CD14-positive monocyte (primary cell): Measurements from ENCODE around the gene GADD45GIP1. TPM values are rescaled to one million over a fixed set of nuclear protein-coding genes. Genes with fewer than 3 reads are reported as not detected.
A peak's percentile ranks its signal among the peaks of the same experiment; 100 is the strongest.

ENCODE experiments used
- DNase-seq, 3 donors: peaks; one replicate each; pipeline ENCODE4 v3.0.0-alpha.2; 2011 to 2022
- H2AFZ ChIP-seq: 2 replicates; pipeline ENCODE4 v1.6.0; 2012; ENCODE audit warnings: mild to moderate bottlenecking, low read depth, low read length, inconsistent platforms; ENCODE audit not compliant: insufficient read depth, poor library complexity, severe bottlenecking
- H3K27ac ChIP-seq, 2 donors: 1 replicate in 1 of 2; 2 replicates in 1 of 2; pipeline ENCODE4 v1.5.1; 2012 to 2013; ENCODE audit warnings: low read length in 2 of 2, control low read depth in 1 of 2, inconsistent platforms in 1 of 2, low read depth in 1 of 2, mild to moderate bottlenecking in 1 of 2
- H3K27me3 ChIP-seq, 2 donors: one replicate each; pipeline versions ENCODE4 v1.6.0 to v1.6.1; 2011 to 2013; ENCODE audit warnings: low read length in 2 of 2; ENCODE audit not compliant: control insufficient read depth in 2 of 2, insufficient read depth in 2 of 2
- H3K36me3 ChIP-seq, 2 donors: replicated peaks in 1 of 2; 1 replicate in 1 of 2; 2 replicates in 1 of 2; pipeline versions ENCODE4 v1.5.1 to v1.6.1; 2012 to 2013; ENCODE audit warnings: low read length in 2 of 2, control low read depth in 1 of 2, inconsistent platforms in 1 of 2, mild to moderate bottlenecking in 1 of 2; ENCODE audit not compliant: insufficient read depth in 2 of 2, control insufficient read depth in 1 of 2
- H3K4me1 ChIP-seq, 2 donors: 1 replicate in 1 of 2; 2 replicates in 1 of 2; pipeline versions ENCODE4 v1.5.1 to v1.6.1; 2012 to 2013; ENCODE audit warnings: low read length in 2 of 2, control low read depth in 1 of 2, inconsistent platforms in 1 of 2, mild to moderate bottlenecking in 1 of 2, moderate library complexity in 1 of 2; ENCODE audit not compliant: insufficient read depth in 2 of 2, control insufficient read depth in 1 of 2
- H3K4me2 ChIP-seq: replicated peaks from 2 replicates; pipeline ENCODE3; 2012; ENCODE audit warnings: low read length, moderate library complexity, mild to moderate bottlenecking; ENCODE audit not compliant: poor library complexity, severe bottlenecking; ENCODE audit errors: extremely low read depth
- H3K4me3 ChIP-seq, 3 experiments: fragments of 200-600 bp in 1 of 3; sonication (generic) in 1 of 3; replicated peaks in 1 of 3; 1 replicate in 2 of 3; 2 replicates in 1 of 3; pipeline ENCODE4 v1.5.1; 2011 to 2013; ENCODE audit warnings: low read length in 3 of 3, mild to moderate bottlenecking in 3 of 3, control low read depth in 2 of 3, low read depth in 2 of 3, inconsistent platforms in 1 of 3, moderate library complexity in 1 of 3
- H3K79me2 ChIP-seq: 2 replicates; pipeline ENCODE4 v1.6.0; 2012; ENCODE audit warnings: mild to moderate bottlenecking, control low read depth, inconsistent platforms, low read length, moderate library complexity; ENCODE audit not compliant: insufficient read depth
- H3K9ac ChIP-seq: 2 replicates; pipeline ENCODE4 v1.6.0; 2017; ENCODE audit warnings: low read length, mild to moderate bottlenecking; ENCODE audit not compliant: insufficient read depth, poor library complexity, severe bottlenecking
- H3K9me3 ChIP-seq, 2 donors: replicated peaks in 1 of 2; 1 replicate in 1 of 2; 2 replicates in 1 of 2; pipeline versions ENCODE4 v1.5.1 to v1.6.1; 2012 to 2013; ENCODE audit warnings: low read length in 2 of 2, control low read depth in 1 of 2; ENCODE audit not compliant: control insufficient read depth in 1 of 2, insufficient read depth in 1 of 2
- H4K20me1 ChIP-seq: 2 replicates; pipeline ENCODE4 v1.6.0; 2012; ENCODE audit warnings: mild to moderate bottlenecking, low read length, control low read depth, moderate library complexity; ENCODE audit not compliant: insufficient read depth
- H3K27ac Mint-ChIP-seq, 7 donors: one replicate each; pipeline ENCODE4 v1.8.0; 2020; ENCODE audit warnings: mild to moderate bottlenecking in 7 of 7, mixed read lengths in 7 of 7, moderate library complexity in 6 of 7, inconsistent platforms in 2 of 7
- H3K27me3 Mint-ChIP-seq, 3 donors: one replicate each; pipeline ENCODE4 v1.8.0; 2021 to 2022; ENCODE audit warnings: low read depth in 3 of 3, mild to moderate bottlenecking in 3 of 3, mixed read lengths in 3 of 3, moderate library complexity in 3 of 3, inconsistent platforms in 1 of 3
- H3K36me3 Mint-ChIP-seq, 2 donors: one replicate each; pipeline ENCODE4 v1.8.0; 2020; ENCODE audit warnings: mixed read lengths in 2 of 2, inconsistent platforms in 1 of 2, mild to moderate bottlenecking in 1 of 2
- H3K4me1 Mint-ChIP-seq: one replicate; pipeline ENCODE4 v1.8.0; 2020; ENCODE audit warnings: mild to moderate bottlenecking, mixed read lengths
- H3K4me3 Mint-ChIP-seq, 2 donors: one replicate each; pipeline ENCODE4 v1.8.0; 2020; ENCODE audit warnings: mild to moderate bottlenecking in 2 of 2, mixed read lengths in 2 of 2, moderate library complexity in 1 of 2
- H3K9me3 Mint-ChIP-seq, 7 donors: one replicate each; pipeline ENCODE4 v1.8.0; 2020 to 2022; ENCODE audit warnings: mixed read lengths in 7 of 7, mild to moderate bottlenecking in 6 of 7, moderate library complexity in 6 of 7, inconsistent platforms in 2 of 7
- CTCF ChIP-seq: fragments of 200-600 bp; IDR thresholded peaks from one replicate; pipeline ENCODE4 v1.8.0; 2022; ENCODE audit warnings: antibody characterized with exemption, mild to moderate bottlenecking
- WGBS: methylation state at CpG from one replicate; pipeline ENCODE4 v1.1.5; 2013; ENCODE audit warnings: missing lambda C conversion rate; ENCODE audit not compliant: insufficient coverage; 5-methylcytosine and 5-hydroxymethylcytosine counted together
- intact Hi-C, 2 donors: fragments of 100-400 bp; cut with micrococcal nuclease; formaldehyde crosslinking; loops; one replicate each; pipeline versions ENCODE4 v1.15.0 to v1.15.1; 2023
- polyA plus RNA-seq, 3 donors: library from polyadenylated mRNA; depleted of rRNA in 1 of 3; unstranded in 2 of 3; stranded (reverse) in 1 of 3; fragments of 300-500 nt in 2 of 3; fragments of >200 nt in 1 of 3; fragmentation: Illumina TruSeq in 2 of 3; gene quantifications; 1 replicate in 2 of 3; 2 replicates in 1 of 3; pipeline ENCODE4 v1.2.3, GENCODE V29; 2012 to 2021

Gene GADD45GIP1
- polyA plus RNA-seq, 3 donors, result 8.3 to 42.4 (median 31.6) TPM

- WGBS, result 11% methylated on average over 58 of the region's 84 CpGs
- peaks cover 10% of the 10 kb centered on the region for H4K20me1 ChIP-seq
- peaks cover 11% of the 10 kb centered on the region for H3K4me1 Mint-ChIP-seq
- no peak for TF ChIP-seq CTCF
- H3K36me3 Mint-ChIP-seq, result peaks cover 0 to 20% of the 10 kb centered on the region in 2 donors
- intact Hi-C loops, result no loop called here
- no peaks in the 10 kb centered on the region for H3K79me2 ChIP-seq
- peaks cover 0 to 6% (median 2%) of the 10 kb centered on the region in 7 donors for H3K9me3 Mint-ChIP-seq
- H3K27me3 ChIP-seq, result peaks cover 0 to 28% of the 10 kb centered on the region in 2 donors
- peak in 2 of 3 donors; percentile 39 to 54 for DNase-seq
- peak within 1 kb of the TSS; percentile 78 for H2AFZ ChIP-seq
- H3K4me2 ChIP-seq, result peak within 1 kb of the TSS; percentile 88
- peak within 1 kb of the TSS in 6 of 7 donors; percentile 6 to 73 (median 59) for H3K27ac Mint-ChIP-seq
- H3K4me3 Mint-ChIP-seq, result peak within 1 kb of the TSS; percentile 93 to 99
- no peaks in the 10 kb centered on the region for H3K36me3 ChIP-seq
- H3K4me1 ChIP-seq, result peaks cover 13 to 17% of the 10 kb centered on the region in 2 donors
- peak within 1 kb of the TSS; percentile 61 to 83 (median 65) for H3K4me3 ChIP-seq
- H3K9ac ChIP-seq, result peak within 1 kb of the TSS; percentile 56
- peaks cover 30 to 45% (median 40%) of the 10 kb centered on the region in 3 donors for H3K27me3 Mint-ChIP-seq
- no peaks in the 10 kb centered on the region for H3K9me3 ChIP-seq
- H3K27ac ChIP-seq, result no peak within 1 kb of the TSS
Observed at GRCh38 chr19:12994701-12995595, 37.9 kb upstream of the GADD45GIP1 start, which contains the start of gene NFIX. NFIX (plus strand) TSS chr19:12995475; CDS start chr19:12995838, 363 bp downstream.

GRCh38 chr19:12993562-12993961 lies 36.5 kb upstream of the GADD45GIP1 start:
- H4K20me1 ChIP-seq, result peaks cover 10% of the 10 kb centered on the region
- no peak for DNase-seq
- no peak overlapping the region for H2AFZ ChIP-seq
- H3K4me1 Mint-ChIP-seq, result peaks cover 11% of the 10 kb centered on the region
- intact Hi-C loops, result no loop called here
- WGBS, result 95% methylated on average over 6 of the region's 7 CpGs
- H3K9ac ChIP-seq, result no peak overlapping the region
- H3K27ac ChIP-seq, result no peak overlapping the region
- no peaks in the 10 kb centered on the region for H3K79me2 ChIP-seq
- H3K4me3 Mint-ChIP-seq, result peak overlapping the region in 1 of 2 donors; percentile 94
- H3K36me3 ChIP-seq, result no peaks in the 10 kb centered on the region
- peaks cover 0 to 28% of the 10 kb centered on the region in 2 donors for H3K27me3 ChIP-seq
- no peak overlapping the region for H3K4me3 ChIP-seq
- H3K36me3 Mint-ChIP-seq, result peaks cover 0 to 12% of the 10 kb centered on the region in 2 donors
- H3K4me1 ChIP-seq, result peaks cover 13 to 17% of the 10 kb centered on the region in 2 donors
- no peak overlapping the region for H3K27ac Mint-ChIP-seq
- H3K9me3 ChIP-seq, result peaks cover 0 to 4% of the 10 kb centered on the region in 2 donors
- H3K27me3 Mint-ChIP-seq, result peaks cover 30 to 45% (median 40%) of the 10 kb centered on the region in 3 donors
- TF ChIP-seq CTCF, result no peak
- H3K9me3 Mint-ChIP-seq, result peaks cover 0 to 6% (median 2%) of the 10 kb centered on the region in 7 donors
- H3K4me2 ChIP-seq, result no peak overlapping the region
